Measurements from ENCODE around the gene CDK15.
A peak's percentile ranks its signal among the peaks of the same experiment; 100 is the strongest.
"Not testable (repeated sequence)": the region's sequence is repeated elsewhere in the genome, so short reads cannot be mapped to it uniquely, and the experiment has no call there.

Gene CDK15

GRCh38 chr2:201790291-201790690 lies 16.0 kb upstream of the CDK15 start:
- no peak for DNase-seq (ENCODE audit: low spot score)

DNA sequence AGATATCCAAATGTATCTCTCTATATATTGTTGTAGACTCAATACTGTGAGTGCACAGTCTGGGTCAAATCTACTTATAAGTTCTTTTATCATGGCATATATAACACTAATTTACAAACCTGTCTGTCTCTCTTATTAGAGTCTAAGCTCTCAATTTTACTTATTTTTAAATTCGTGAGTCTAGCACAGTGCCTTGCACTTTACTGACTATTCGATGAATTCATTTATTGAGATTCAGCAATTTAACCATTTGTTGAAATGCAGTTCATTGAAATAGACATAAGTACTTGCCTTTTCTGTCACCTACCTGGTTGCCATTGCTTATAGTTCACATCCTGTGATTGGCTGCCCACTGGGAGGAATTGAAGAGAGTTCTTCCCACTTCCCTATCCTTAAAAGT lies 15.3 kb upstream of the CDK15 start:
- DNase-seq (ENCODE audit: low spot score) = no peak

- DNase-seq (ENCODE audit: low spot score) = no peak
Observed at GRCh38 chr2:201793631-201794030, 12.7 kb upstream of the CDK15 start.

DNA sequence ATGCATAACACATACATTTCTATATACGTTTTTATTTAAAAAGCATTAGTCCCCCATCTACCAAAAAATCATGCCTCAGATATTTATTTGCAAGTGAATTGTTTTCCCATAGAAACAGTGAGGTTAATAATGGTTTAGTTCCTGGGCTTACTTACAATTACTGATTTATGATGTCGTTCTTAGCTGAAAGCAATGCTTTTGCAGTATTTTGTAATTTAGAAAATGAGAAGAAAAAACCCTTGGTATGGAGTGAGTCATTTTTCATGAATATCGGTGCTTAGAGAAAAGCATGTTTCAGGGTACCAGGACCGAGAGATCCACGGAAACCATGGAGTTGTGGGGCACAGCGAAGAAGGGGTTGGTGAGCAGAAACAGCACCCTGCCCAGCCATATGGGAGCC lies 12.0 kb upstream of the CDK15 start:
- DNase-seq (ENCODE audit: low spot score) = no peak

DNA sequence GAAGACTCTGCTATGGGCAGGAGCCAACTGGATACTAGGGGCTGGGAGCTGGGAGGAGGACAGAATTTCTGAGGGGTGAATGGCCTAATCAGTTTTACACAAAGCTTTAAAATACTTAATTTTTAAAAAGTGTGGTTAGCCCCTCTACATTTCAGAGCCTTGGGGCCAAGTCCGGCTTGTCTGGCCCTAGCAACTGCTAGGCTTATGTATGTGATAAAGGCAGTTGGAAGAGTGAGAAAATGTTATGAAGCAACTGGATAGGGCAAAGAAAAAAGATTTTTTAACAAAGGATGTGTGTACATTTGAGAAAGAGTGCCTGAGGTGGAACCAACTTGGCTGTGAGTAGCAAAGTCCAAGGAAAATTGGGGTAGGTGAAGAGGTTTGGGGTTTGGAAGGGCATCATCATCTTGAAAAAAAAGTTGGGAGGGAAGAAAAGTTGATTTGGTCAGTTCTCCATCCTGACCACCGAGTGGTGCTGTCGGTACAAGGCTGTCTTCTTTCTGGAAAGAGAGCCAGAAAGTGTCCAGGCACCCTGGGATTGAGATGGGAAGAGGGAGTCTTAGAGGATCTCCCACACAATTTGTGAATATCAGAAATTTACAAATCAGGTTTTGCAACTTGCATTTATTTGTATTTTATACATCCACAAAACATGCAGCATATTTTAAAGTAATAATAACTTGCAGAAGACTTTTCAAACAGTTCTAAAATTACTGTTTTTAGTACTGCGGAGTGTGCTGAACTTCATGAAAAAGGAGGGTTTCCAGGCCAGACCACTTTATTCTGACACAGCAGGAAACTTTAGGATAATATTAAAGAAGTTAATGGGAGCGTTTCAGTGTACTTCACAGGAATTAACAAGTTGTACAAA lies 10.5 kb upstream of the CDK15 start:
- DNase-seq (ENCODE audit: low spot score) = peak; percentile 64

GRCh38 chr2:201796478-201796865 lies 9.9 kb upstream of the CDK15 start:
- no peak for DNase-seq (ENCODE audit: low spot score)

DNA sequence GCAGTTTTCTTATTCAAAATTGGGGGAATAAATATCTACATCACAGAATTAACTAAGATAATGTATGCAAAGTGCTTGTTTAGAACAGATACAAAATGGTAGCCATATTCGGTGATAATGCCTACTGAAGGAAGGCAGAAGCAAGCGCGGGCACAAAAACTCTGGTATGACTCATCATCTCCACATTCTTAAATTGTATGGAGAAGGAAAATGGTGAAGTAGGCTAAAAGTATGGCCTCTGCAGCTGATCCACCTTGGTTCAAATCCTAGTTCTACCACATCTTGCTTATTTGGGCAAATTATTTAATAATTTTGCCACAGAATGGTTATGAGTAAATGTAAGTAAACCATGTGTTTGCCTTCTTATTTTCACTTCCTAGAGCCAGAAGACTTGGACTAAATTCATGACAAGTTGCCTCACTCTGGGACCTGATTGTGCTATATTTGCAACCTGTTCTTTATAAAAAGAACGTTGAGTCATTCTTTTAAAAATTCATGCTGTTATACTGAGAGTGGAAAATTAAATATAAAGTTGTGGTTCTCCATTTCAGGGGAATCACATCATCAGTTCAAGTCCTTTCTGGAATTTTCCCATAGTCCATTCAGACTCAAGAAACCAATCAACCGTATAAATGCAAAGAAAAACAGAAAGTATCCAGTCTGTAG lies 9.0 kb upstream of the CDK15 start:
- DNase-seq (ENCODE audit: low spot score) = peak; percentile 15

GRCh38 chr2:201798252-201798913 lies 8.0 kb upstream of the CDK15 start:
- peak; percentile 36 for DNase-seq (ENCODE audit: low spot score)

DNA sequence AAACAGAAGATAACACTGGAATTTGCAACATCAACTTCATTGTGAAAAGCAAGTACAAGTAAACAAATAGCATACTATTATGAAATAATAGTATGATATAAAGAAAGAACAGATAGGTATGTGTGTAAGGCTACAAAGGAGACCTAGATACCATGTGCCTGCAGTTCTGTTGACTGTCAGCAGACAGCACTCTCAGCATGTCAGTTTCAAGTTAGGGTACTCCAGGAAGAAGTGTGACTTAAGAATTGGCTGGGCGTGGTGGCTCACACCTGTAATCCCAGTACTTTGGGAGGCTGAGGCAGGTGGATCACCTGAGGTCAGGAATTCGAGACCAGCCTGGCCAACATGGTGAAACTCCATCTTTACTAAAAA lies 7.4 kb upstream of the CDK15 start:
- DNase-seq (ENCODE audit: low spot score) = not testable (repeated sequence)

DNA sequence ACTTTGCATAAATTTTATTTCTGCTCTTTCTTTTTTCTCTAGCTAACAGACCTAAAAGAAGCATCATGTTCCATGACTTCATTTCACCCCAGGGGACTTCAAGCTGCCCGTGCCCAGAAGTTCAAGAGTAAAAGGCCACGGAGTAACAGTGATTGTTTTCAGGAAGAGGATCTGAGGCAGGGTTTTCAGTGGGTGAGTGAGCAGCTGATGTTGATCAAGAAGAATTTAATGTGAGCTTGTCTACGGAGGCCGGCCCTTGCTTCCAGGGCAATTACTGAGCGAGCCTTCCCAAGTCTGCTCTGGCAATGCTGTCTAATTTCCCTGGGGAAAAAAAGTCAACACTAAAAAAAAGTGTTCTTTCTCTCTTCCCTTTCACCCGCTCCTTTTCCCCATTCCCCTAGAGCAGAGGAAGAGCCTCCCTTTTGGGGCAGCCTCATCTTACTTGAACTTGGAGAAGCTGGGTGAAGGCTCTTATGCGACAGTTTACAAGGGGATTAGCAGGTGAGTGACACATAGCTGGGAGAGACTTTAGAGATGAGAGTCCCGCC lies 1.2 kb downstream of the CDK15 start:
- DNase-seq (ENCODE audit: low spot score) = peak; percentile 24

GRCh38 chr2:201808027-201808426 lies 1.7 kb downstream of the CDK15 start:
- DNase-seq (ENCODE audit: low spot score) = no peak

DNA sequence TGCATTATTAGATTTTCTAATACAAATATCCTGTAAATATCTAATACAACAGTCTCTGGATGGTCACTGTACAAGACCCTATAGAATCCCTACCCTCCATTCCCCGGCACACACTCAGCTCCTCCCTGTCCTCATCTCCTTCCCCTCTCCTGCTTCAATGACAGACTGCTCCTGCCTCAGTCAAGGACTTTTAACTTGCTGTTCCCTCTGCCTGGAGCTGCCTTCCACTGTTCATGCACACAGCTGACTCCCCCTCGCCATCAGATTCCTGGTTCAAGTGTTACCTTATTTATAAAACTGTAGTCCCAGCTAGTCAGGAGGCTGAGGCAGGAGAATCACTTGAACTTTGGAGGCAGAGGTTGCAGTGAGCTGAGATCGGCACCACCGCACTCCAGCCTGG lies 3.3 kb downstream of the CDK15 start:
- DNase-seq (ENCODE audit: low spot score) = no peak

DNA sequence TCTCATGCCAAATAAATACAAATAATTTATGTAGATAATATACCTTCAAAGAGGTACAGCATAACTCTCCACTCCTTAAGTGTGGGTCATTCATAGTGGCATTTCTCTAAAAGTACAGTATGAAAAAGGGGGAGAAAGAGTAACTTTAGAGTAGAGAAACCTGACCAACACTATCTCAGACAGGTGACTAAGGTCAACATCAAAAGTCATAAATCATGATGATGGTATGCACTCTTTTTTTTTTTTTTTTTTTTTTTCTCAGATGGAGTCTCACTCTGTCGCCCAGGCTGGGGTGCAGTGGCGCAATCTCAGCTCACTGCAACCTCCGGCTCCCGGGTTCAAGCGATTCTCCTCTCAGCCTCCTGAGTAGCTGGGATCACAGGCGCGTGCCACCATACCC lies 4.3 kb downstream of the CDK15 start:
- DNase-seq (ENCODE audit: low spot score) = not testable (repeated sequence)

- no peak for DNase-seq (ENCODE audit: low spot score)
Observed at GRCh38 chr2:201813996-201814760, 7.8 kb downstream of the CDK15 start.

DNA sequence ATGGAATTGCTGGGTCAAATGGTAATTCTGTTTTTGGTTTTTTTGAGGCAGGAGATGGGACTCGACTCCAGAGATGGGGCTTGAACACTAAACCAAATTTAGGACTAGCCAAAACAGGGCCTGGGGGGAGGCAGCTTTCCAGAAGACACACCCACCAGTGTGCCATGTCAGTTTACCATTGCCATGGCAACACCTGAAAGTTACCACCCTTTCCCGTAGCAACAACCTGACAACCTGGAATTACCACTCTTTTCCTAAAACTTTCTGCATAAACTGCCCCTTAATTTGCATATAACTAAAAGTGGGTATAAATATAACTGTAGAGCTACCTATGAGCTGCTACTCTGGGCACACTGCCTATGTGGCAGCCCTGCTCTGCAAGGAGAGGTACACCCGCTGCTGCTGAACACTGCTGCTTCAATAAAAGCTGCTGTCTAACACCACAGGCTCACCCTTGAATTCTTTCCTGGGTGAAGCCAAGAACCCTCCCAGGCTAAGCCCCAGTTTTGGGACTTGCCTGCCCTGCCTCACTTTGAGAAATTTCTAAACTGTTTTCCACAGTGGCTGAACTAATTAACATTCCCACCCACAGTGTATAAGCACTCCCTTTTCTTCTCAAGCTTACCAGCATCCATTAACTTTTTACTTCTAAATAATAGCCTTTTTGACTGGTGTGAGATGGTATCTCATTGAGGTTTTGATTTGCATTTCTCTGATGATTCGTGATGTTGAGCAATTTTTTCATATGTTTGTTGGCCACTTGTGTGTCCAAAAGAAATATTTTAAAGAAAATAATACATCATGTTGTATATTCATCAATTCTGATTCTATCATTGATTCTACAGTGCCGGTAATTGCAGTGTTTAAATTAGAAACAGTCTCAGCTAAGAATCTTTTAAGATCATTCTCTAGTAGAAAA lies 10.6 kb downstream of the CDK15 start:
- DNase-seq (ENCODE audit: low spot score) = no peak

- no peak for DNase-seq (ENCODE audit: low spot score)
Observed at GRCh38 chr2:201820383-201821007, 14.2 kb downstream of the CDK15 start.

- no peak for DNase-seq (ENCODE audit: low spot score)
Observed at GRCh38 chr2:201821080-201821479, 14.7 kb downstream of the CDK15 start.

- no peak for DNase-seq (ENCODE audit: low spot score)
Observed at GRCh38 chr2:201824212-201824611, 17.9 kb downstream of the CDK15 start.

- no peak for DNase-seq (ENCODE audit: low spot score)
Observed at GRCh38 chr2:201827621-201828020, 21.3 kb downstream of the CDK15 start.

DNA sequence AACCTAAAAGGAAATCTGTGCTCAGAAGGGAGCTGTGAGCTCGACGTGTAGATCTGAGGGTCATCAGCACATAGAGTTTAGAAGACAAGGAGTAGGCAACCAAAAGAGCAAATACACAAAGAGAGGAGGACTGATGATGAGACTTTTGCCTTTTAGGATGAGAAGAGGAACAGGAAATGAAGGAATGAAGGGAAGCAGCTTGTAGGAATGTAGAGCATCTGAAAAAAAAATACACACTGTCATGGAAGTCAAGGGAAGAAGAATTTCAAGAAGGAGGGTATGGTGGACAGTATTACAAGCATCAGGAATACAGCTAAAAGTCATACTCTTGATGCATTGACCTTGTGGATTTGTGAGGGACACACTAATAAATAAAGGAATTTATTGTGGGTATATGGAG lies 21.9 kb downstream of the CDK15 start:
- DNase-seq (ENCODE audit: low spot score) = no peak
